Posterior cingulate gyrus (tissue), 11 donors: ENCODE measurements around the gene LRP1B.

ENCODE experiments used
- DNase-seq, 10 donors: peaks; one replicate each; pipeline versions ENCODE4 v3.0.0 to v3.0.0-alpha.2; 2020 to 2021; ENCODE audit warnings: mixed read lengths in 3 of 10
- intact Hi-C: fragments of 100-400 bp; cut with DNase I; formaldehyde crosslinking; loops from one replicate; pipeline ENCODE4 v1.15.1; 2023

LRP1B gene

DNA sequence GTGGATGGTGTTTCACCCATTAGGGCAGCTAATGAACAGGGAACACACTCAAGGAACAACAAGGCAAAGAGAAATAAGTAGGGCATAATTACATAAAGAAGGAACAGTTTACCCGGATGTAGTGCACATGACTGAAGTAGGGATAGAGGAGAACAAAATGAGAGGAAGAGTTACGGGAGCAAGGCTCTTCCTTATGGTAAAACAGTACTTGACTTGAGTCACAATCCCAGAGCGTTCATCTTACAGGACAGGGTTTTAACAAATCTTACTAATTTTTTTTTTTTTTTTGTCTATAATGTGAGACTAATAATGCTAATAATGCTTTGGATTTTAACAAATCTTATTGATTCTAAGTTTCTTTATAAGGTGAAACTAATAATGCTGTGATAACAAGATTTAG lies 1329.5 kb downstream of the LRP1B start:
- intact Hi-C loops = no loop called here

DNA sequence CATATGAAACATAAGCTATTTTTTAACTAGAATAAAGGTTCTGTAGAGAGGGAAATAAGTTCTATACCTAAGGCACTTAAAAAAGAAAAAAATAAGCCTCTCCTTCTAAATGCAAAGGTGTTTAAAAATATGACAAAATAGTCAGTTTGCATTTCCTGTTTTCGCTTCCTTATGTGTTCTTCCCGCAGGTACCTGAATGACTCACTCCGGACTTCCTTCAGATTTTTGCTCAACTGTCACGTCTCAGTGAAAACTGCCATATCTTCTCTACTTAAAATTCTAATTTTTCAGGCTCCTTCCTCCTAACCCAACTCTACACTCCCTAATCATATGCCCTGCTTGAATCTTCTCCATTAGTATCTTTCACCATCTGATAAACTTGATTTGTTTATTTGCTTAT lies 1333.1 kb downstream of the LRP1B start:
- intact Hi-C loops = no loop called here
- no peak for DNase-seq

More for the DNA sequence above, 1329.5 kb downstream of the LRP1B start:
- DNase-seq = no peak

GRCh38 chr2:140791802-140792201 lies 1339.0 kb downstream of the LRP1B start:
- no peak for DNase-seq
- intact Hi-C loops = no loop called here

- intact Hi-C loops = no loop called here
- DNase-seq = no peak
These were observed 1344.2 kb downstream of the LRP1B start for GRCh38 chr2:140786585-140786984.

GRCh38 chr2:140775411-140775810 lies 1355.4 kb downstream of the LRP1B start:
- no peak for DNase-seq
- intact Hi-C loops = no loop called here

GRCh38 chr2:140770645-140771044 lies 1360.2 kb downstream of the LRP1B start:
- intact Hi-C loops = no loop called here
- DNase-seq = no peak

- intact Hi-C loops = no loop called here
- DNase-seq = no peak
These were observed 1369.0 kb downstream of the LRP1B start for GRCh38 chr2:140761807-140762206.

GRCh38 chr2:140759426-140760156 lies 1371.2 kb downstream of the LRP1B start:
- intact Hi-C loops = no loop called here
- DNase-seq = no peak

DNA sequence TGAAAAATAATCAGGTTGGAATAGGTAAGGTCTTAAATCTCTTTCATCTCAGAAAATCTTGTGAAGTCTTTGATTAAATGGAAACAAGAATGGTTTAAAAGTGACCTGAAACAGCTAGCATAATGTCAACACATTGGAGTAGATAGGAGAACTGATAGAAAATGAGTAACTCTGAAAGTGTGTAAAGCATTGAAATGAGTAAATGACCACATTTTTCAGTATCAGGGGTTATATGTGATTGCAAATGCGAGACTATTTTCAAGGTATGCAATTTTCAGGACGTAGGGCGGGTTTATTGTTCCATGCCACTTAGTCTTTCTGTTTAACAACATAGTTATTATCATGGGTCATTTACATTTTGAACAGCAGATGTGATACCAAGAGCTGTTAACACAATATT lies 1383.2 kb downstream of the LRP1B start:
- intact Hi-C loops = no loop called here
- DNase-seq = no peak

- no peak for DNase-seq
- intact Hi-C loops = no loop called here
These were observed 1383.7 kb downstream of the LRP1B start for GRCh38 chr2:140747090-140747489.

GRCh38 chr2:140744379-140744778 lies 1386.4 kb downstream of the LRP1B start:
- no peak for DNase-seq
- intact Hi-C loops = no loop called here

- intact Hi-C loops = no loop called here
- no peak for DNase-seq
These were observed 1393.8 kb downstream of the LRP1B start for GRCh38 chr2:140737006-140737405.

- intact Hi-C loops = no loop called here
- DNase-seq = no peak
These were observed 1395.8 kb downstream of the LRP1B start for GRCh38 chr2:140734992-140735391.

DNA sequence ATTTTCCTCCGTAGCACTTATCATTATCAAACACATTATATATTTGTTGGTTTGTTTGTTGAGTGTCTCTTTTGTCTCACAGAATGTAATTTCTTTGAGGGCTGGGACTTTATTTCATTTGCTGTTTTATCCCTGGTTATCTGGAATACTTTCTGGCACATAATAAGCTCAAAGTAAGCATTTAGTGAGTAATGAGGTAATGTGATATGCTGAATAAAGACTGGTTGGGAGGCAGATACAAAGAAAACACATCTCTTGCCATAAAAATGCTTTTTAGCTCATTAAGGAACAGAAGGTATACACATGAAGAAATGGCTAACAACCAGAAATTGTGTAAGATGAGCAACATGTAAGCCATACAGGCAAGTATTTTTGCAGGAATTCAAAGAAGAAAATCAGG lies 1411.8 kb downstream of the LRP1B start:
- intact Hi-C loops = no loop called here
- no peak for DNase-seq

DNA sequence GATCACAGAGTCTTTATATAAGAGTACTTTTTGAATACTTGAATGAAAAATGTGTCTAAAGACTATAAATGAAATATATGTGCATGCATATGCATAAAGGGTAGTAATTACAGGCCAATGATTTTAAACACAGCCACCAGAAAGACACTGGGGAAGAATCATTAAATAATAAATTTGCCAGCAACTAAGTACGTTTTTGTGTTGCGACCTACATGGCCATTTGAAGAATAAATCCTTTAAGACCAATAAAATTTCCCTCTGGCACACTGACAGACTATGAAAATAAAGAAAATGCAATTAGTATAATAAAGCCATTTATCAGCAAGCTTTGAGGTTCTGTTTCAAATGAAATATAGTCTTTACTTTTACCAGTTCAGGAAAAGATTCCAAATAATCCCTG lies 1413.3 kb downstream of the LRP1B start:
- intact Hi-C loops = no loop called here
- no peak for DNase-seq

GRCh38 chr2:140714586-140714985 lies 1416.2 kb downstream of the LRP1B start:
- no peak for DNase-seq
- intact Hi-C loops = no loop called here

GRCh38 chr2:140711867-140712266 lies 1418.9 kb downstream of the LRP1B start:
- DNase-seq = no peak

GRCh38 chr2:140701726-140702125 lies 1429.1 kb downstream of the LRP1B start:
- intact Hi-C loops = no loop called here

More at GRCh38 chr2:140711867-140712266, 1418.9 kb downstream of the LRP1B start:
- intact Hi-C loops = no loop called here

DNA sequence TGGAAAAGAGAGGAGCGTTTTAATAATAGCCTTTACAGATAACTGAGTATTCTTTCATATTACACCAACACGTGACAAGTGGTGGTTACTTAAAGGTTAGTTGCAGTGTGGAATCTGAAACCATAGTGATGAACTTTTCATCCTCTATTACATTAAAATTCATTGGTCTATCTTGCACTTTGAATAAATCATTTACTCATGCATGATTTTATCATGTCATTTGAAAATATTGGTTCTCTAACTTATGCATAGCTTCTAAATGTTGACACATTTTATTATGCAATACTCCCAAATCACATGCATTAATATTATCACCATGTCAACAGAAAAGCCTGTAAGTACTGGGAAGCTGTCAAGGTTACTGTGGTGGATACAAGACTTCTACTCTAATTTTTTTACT lies 1432.2 kb downstream of the LRP1B start:
- no peak for DNase-seq
- intact Hi-C loops = no loop called here

More at GRCh38 chr2:140701726-140702125, 1429.1 kb downstream of the LRP1B start:
- no peak for DNase-seq

- DNase-seq = no peak
- intact Hi-C loops = no loop called here
These were observed 1434.4 kb downstream of the LRP1B start for GRCh38 chr2:140696449-140696848.

GRCh38 chr2:140695155-140695554 lies 1435.7 kb downstream of the LRP1B start:
- intact Hi-C loops = no loop called here

DNA sequence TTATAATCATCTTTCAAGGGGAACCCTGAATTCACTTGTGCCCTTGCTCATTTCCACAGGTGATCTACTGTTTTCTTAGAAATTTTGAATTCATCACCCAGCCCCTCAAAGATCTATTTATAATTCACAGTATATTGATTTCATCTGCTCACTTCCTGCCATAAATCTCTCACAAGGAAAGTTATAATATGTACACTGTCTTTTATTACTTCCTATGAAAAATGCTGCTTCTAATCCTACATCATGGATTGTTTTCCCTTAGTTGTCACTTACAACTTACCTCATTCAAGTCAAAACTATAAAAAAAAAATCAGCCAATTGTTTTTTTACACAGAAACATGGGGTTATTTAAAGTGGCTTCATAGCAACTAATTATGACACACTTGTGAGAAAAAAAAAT lies 1443.0 kb downstream of the LRP1B start:
- intact Hi-C loops = no loop called here
- DNase-seq = no peak

More at GRCh38 chr2:140695155-140695554, 1435.7 kb downstream of the LRP1B start:
- no peak for DNase-seq

DNA sequence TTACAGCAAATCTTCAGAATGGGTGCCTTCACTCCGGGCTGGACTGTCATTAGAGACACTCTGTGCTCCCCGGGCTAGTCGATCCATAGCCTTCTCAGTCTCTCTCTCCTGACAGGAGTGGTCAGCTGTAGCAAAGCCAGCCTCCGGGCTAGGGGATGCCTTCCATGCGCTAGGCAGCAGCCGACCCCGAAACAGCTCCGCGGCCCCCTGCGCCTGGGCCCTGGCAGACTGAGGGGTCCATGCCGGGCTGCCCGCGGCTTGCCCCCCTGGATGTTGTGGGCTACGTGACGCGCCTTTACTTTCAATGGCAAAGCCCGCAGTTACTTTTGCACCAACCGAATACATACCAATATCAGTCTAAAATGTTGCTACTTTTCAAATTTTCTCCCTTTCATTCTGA lies 1447.2 kb downstream of the LRP1B start:
- intact Hi-C loops = no loop called here
- DNase-seq = peak in 3 of 10 donors; percentile 61 to 75 (median 73)
